Measurements from ENCODE around the gene BCKDHA.
"Not testable (repeated sequence)": the region's sequence is repeated elsewhere in the genome, so short reads cannot be mapped to it uniquely, and the experiment has no call there.

GRCh38 chr19:41463257-41464256 lies 65.9 kb downstream of the BCKDHA start:
- not testable (repeated sequence) for TF ChIP-seq CTCF, POLR2A (IDR thresholded peaks at IDR 0.05)

Measured in lower leg skin (tissue), 3 donors.